Smooth muscle cell (in vitro differentiated cells): ENCODE results near the gene RITA1. TPM values are rescaled to one million over a fixed set of nuclear protein-coding genes. Genes with fewer than 3 reads are reported as not detected.

ENCODE experiments used
- DNase-seq: peaks from one replicate; lab custom pipeline; 2025; ENCODE audit not compliant: unreplicated experiment; lab: John Stamatoyannopoulos, UW
- H2AFZ ChIP-seq: fragments of 200-600 bp; sonication (generic); 2 replicates; pipeline ENCODE4 v1.6.0; 2016; ENCODE audit warnings: antibody characterized with exemption, low read depth, mild to moderate bottlenecking
- H3F3A ChIP-seq: fragments of 200-600 bp; sonication (generic); 2 replicates; pipeline ENCODE4 v1.6.0; 2017; ENCODE audit warnings: antibody characterized with exemption, low read depth
- H3K27ac ChIP-seq: fragments of 200-600 bp; sonication (generic); 2 replicates; pipeline ENCODE4 v1.5.1; 2016; ENCODE audit warnings: low read depth, mild to moderate bottlenecking
- H3K27me3 ChIP-seq: fragments of 200-600 bp; sonication (generic); 2 replicates; pipeline ENCODE4 v1.6.1; 2016; ENCODE audit warnings: low read depth, mild to moderate bottlenecking
- H3K36me3 ChIP-seq: fragments of 200-600 bp; sonication (generic); 2 replicates; pipeline ENCODE4 v1.5.1; 2016; ENCODE audit warnings: low read depth
- H3K4me1 ChIP-seq: fragments of 200-600 bp; sonication (generic); 2 replicates; pipeline ENCODE4 v1.5.1; 2016; ENCODE audit warnings: low read depth
- H3K4me2 ChIP-seq: fragments of 200-600 bp; sonication (generic); 2 replicates; pipeline ENCODE4 v1.6.0; 2016; ENCODE audit warnings: mild to moderate bottlenecking
- H3K4me3 ChIP-seq: fragments of 200-600 bp; sonication (generic); 2 replicates; pipeline ENCODE4 v1.5.1; 2016; ENCODE audit warnings: mild to moderate bottlenecking
- H3K79me2 ChIP-seq: fragments of 200-600 bp; sonication (generic); 2 replicates; pipeline ENCODE4 v1.6.0; 2016; ENCODE audit warnings: low read depth, mild to moderate bottlenecking
- H3K9ac ChIP-seq: fragments of 200-600 bp; sonication (generic); 2 replicates; pipeline ENCODE4 v1.6.0; 2016; ENCODE audit warnings: low read depth
- H3K9me3 ChIP-seq: fragments of 200-600 bp; sonication (generic); replicated peaks from 2 replicates; pipeline ENCODE4 v1.5.1; 2016; ENCODE audit warnings: low read depth
- H4K20me1 ChIP-seq: fragments of 200-600 bp; sonication (generic); 2 replicates; pipeline ENCODE4 v1.6.0; 2016; ENCODE audit warnings: low read depth
- WGBS: methylation state at CpG from one replicate; pipeline ENCODE4 v1.1.7; 2016; ENCODE audit warnings: low lambda C conversion rate; 5-methylcytosine and 5-hydroxymethylcytosine counted together
- polyA plus RNA-seq: library from polyadenylated mRNA; unstranded; fragments of >200 nt; fragmentation: Nextera tagmentation; extraction: Ambion mirVana; gene quantifications from 2 replicates; pipeline ENCODE4 v1.2.1, GENCODE V29; 2016
- total RNA-seq: library from RNA; depleted of rRNA; stranded (reverse); fragments of >200 nt; gene quantifications from 2 replicates; pipeline ENCODE4 v1.2.3, GENCODE V29; 2014
- TF ChIP-seq, protein P1 (sequence below): fragments of 200-600 bp; sonication (generic); IDR thresholded peaks from 2 replicates; pipeline ENCODE4 v1.5.1; 2017; ENCODE audit warnings: borderline replicate concordance, mild to moderate bottlenecking, antibody characterized with exemption; ENCODE audit not compliant: insufficient read depth, poor library complexity, severe bottlenecking

RITA1 gene
- total and polyA plus RNA-seq, 2 experiments from 2014 or later = 9.6 to 12.2 TPM

- Histone ChIP-seq H3K27ac (no peak overlapping the region), H2AFZ (no peak overlapping the region), H3K4me1 (peaks cover 9% of the 10 kb centered on the region), H3K9ac (no peak overlapping the region), H4K20me1 (peaks cover 10% of the 10 kb centered on the region), H3K4me3 (no peak overlapping the region), H3K27me3 (no peaks in the 10 kb centered on the region), H3K79me2 (no peaks in the 10 kb centered on the region), H3K36me3 (no peaks in the 10 kb centered on the region), H3F3A (no peaks in the 10 kb centered on the region), H3K9me3 (no peaks in the 10 kb centered on the region), H3K4me2 (no peak overlapping the region)
- no peak for DNase-seq
- WGBS = 97% methylated on average over 12 of the region's 12 CpGs
- TF ChIP-seq, protein P1, sequence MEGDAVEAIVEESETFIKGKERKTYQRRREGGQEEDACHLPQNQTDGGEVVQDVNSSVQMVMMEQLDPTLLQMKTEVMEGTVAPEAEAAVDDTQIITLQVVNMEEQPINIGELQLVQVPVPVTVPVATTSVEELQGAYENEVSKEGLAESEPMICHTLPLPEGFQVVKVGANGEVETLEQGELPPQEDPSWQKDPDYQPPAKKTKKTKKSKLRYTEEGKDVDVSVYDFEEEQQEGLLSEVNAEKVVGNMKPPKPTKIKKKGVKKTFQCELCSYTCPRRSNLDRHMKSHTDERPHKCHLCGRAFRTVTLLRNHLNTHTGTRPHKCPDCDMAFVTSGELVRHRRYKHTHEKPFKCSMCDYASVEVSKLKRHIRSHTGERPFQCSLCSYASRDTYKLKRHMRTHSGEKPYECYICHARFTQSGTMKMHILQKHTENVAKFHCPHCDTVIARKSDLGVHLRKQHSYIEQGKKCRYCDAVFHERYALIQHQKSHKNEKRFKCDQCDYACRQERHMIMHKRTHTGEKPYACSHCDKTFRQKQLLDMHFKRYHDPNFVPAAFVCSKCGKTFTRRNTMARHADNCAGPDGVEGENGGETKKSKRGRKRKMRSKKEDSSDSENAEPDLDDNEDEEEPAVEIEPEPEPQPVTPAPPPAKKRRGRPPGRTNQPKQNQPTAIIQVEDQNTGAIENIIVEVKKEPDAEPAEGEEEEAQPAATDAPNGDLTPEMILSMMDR = no peak
Measured at GRCh38 chr12:113163030-113163360, 22.5 kb upstream of the RITA1 start.

- DNase-seq = no peak
- TF ChIP-seq, protein P1 = no peak
- Histone ChIP-seq H3K79me2 (no peaks in the 10 kb centered on the region), H3K4me1 (peaks cover 9% of the 10 kb centered on the region), H2AFZ (no peak overlapping the region), H3K36me3 (no peaks in the 10 kb centered on the region), H3K9ac (no peak overlapping the region), H3K27ac (no peak overlapping the region), H3K27me3 (no peaks in the 10 kb centered on the region), H3K9me3 (no peaks in the 10 kb centered on the region), H4K20me1 (peaks cover 10% of the 10 kb centered on the region), H3F3A (no peaks in the 10 kb centered on the region), H3K4me3 (no peak overlapping the region), H3K4me2 (no peak overlapping the region)
- 100% methylated on average over 13 of the region's 13 CpGs for WGBS
Measured at GRCh38 chr12:113164014-113164413, 21.5 kb upstream of the RITA1 start.

DNA sequence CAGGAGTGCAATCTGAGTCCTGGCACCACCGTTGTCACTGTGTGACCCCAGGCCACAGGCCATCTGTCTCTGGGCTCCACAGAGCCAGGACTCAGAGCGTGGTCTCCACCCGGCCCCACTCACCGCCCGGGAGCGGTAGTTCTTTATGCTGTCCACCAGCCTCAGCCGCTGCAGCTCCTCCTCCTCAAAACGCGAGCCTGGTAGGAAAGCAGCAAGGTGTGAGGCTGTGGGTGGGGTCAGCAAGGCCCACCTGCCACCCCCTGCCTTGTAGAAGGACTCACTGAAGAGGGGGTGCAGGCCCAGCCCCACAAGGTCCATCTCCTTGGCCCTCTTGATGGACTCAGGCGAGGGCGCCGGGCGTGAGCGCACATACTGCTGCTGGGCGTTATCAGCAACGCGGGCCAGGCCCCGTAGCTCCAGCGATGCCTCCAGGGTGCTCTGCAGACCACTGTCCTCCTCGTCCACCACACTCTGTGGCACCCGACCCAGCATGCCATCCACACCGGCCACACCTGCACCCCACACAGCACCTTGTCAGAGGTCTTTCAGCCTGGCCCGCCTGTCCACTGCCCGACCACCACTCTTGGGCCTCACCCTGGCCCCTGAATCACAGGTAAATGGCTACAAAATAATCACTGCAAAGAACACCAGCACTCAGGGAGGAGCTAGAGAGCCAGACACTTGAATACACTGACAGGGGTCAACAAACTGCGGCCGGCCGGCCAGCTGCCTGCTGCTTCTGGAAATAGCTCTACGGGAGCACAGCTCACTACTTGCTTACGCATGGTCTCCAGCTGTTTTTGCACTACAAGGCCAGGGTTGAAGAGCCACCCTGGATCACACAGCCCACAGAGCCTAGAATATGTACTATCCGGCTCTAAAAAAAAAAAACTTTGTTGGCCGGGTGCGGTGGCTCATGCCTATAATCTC lies 19.7 kb upstream of the RITA1 start:
- Histone ChIP-seq H3F3A (no peaks in the 10 kb centered on the region), H3K79me2 (no peaks in the 10 kb centered on the region), H3K27me3 (no peaks in the 10 kb centered on the region), H2AFZ (no peak overlapping the region), H3K36me3 (peaks cover 2% of the 10 kb centered on the region), H3K4me1 (peaks cover 9% of the 10 kb centered on the region), H3K27ac (no peak overlapping the region), H3K4me3 (no peak overlapping the region), H4K20me1 (peaks cover 10% of the 10 kb centered on the region), H3K4me2 (no peak overlapping the region), H3K9me3 (no peaks in the 10 kb centered on the region), H3K9ac (no peak overlapping the region)
- DNase-seq = no peak
- TF ChIP-seq, protein P1 = no peak
- WGBS = 96% methylated on average over 32 of the region's 32 CpGs

- Histone ChIP-seq H3K27me3 (no peaks in the 10 kb centered on the region), H3K9ac (no peak overlapping the region), H3K9me3 (no peaks in the 10 kb centered on the region), H4K20me1 (no peaks in the 10 kb centered on the region), H3K4me1 (no peaks in the 10 kb centered on the region), H3F3A (no peaks in the 10 kb centered on the region), H3K4me3 (no peak overlapping the region), H3K4me2 (no peak overlapping the region), H3K36me3 (peaks cover 5% of the 10 kb centered on the region), H2AFZ (no peak overlapping the region), H3K79me2 (no peaks in the 10 kb centered on the region), H3K27ac (no peak overlapping the region)
- no peak for DNase-seq
- 96% methylated on average over 10 of the region's 10 CpGs for WGBS
- TF ChIP-seq, protein P1 = no peak
Measured at GRCh38 chr12:113167868-113168267, 17.7 kb upstream of the RITA1 start.
